GM23248 (cell line): ENCODE measurements around the gene ZNF521. TPM values are rescaled to one million over a fixed set of nuclear protein-coding genes. Genes with fewer than 3 reads are reported as not detected.

Experiments
- DNase-seq: peaks from one replicate; pipeline ENCODE4 v3.0.0-alpha.2; 2015
- H2AFZ ChIP-seq: fragments of 200-600 bp; sonication (generic); 2 replicates; pipeline ENCODE4 v1.6.1; 2016; ENCODE audit warnings: antibody characterized with exemption
- H3F3A ChIP-seq: fragments of 200-600 bp; sonication (generic); 2 replicates; pipeline ENCODE4 v1.6.1; 2016; ENCODE audit warnings: mild to moderate bottlenecking, antibody characterized with exemption, mixed run types; ENCODE audit not compliant: insufficient read depth
- H3K27ac ChIP-seq: fragments of 200-600 bp; sonication (generic); 2 replicates; pipeline ENCODE4 v1.5.1; 2016; ENCODE audit warnings: mild to moderate bottlenecking
- H3K27me3 ChIP-seq: fragments of 200-600 bp; sonication (generic); replicated peaks from 2 replicates; pipeline ENCODE4 v1.6.1; 2016; ENCODE audit warnings: mild to moderate bottlenecking; ENCODE audit not compliant: insufficient read depth
- H3K36me3 ChIP-seq: fragments of 200-600 bp; sonication (generic); 2 replicates; pipeline ENCODE4 v1.6.1; 2016; ENCODE audit warnings: low read depth, mild to moderate bottlenecking
- H3K4me1 ChIP-seq: fragments of 200-600 bp; sonication (generic); 2 replicates; pipeline ENCODE4 v1.6.1; 2016; ENCODE audit warnings: mild to moderate bottlenecking; ENCODE audit not compliant: insufficient read depth
- H3K4me2 ChIP-seq: fragments of 200-600 bp; sonication (generic); one replicate; pipeline ENCODE4 v1.6.1; 2016; ENCODE audit warnings: mild to moderate bottlenecking; ENCODE audit not compliant: unreplicated experiment
- H3K4me3 ChIP-seq: fragments of 200-600 bp; sonication (generic); 2 replicates; pipeline ENCODE4 v1.5.1; 2016; ENCODE audit warnings: mild to moderate bottlenecking
- H3K79me2 ChIP-seq: fragments of 200-600 bp; sonication (generic); 2 replicates; pipeline ENCODE4 v1.6.1; 2016; ENCODE audit warnings: mild to moderate bottlenecking; ENCODE audit not compliant: insufficient read depth
- H3K9ac ChIP-seq: fragments of 200-600 bp; sonication (generic); 2 replicates; pipeline ENCODE4 v1.6.1; 2016; ENCODE audit warnings: mild to moderate bottlenecking
- H3K9me2 ChIP-seq: fragments of 200-600 bp; sonication (generic); 2 replicates; pipeline ENCODE4 v1.6.1; 2016; ENCODE audit warnings: mixed run types, mild to moderate bottlenecking, moderate library complexity; ENCODE audit not compliant: insufficient read depth
- H3K9me3 ChIP-seq: fragments of 200-600 bp; sonication (generic); one replicate; pipeline ENCODE4 v1.6.1; 2017; ENCODE audit warnings: low read depth
- H4K20me1 ChIP-seq: fragments of 200-600 bp; sonication (generic); 2 replicates; pipeline ENCODE4 v1.6.0; 2016; ENCODE audit not compliant: insufficient read depth
- EZH2 ChIP-seq: fragments of 200-600 bp; sonication (generic); IDR thresholded peaks from 2 replicates; pipeline ENCODE4 v1.6.1; 2018; ENCODE audit warnings: antibody characterized with exemption, mild to moderate bottlenecking; ENCODE audit not compliant: insufficient read depth, poor library complexity, severe bottlenecking
- EZH2phosphoT487 ChIP-seq: fragments of 200-600 bp; sonication (generic); IDR thresholded peaks from 2 replicates; pipeline ENCODE4 v1.6.1; 2018; ENCODE audit warnings: antibody characterized with exemption, moderate library complexity, mild to moderate bottlenecking, low read depth; ENCODE audit not compliant: insufficient read depth
- WGBS, 2 experiments: methylation state at CpG; one replicate each; pipeline ENCODE4 v1.1.6; 2015 to 2017; ENCODE audit warnings: low lambda C conversion rate in 2 of 2, low coverage in 1 of 2; ENCODE audit errors: missing lambda C conversion rate in 2 of 2; 5-methylcytosine and 5-hydroxymethylcytosine counted together
- in situ Hi-C: fragments of 300-500 bp; cut with MboI; formaldehyde crosslinking; loops from 2 replicates; pipeline ENCODE4 v1.15.0; 2020
- polyA plus RNA-seq: library from polyadenylated mRNA; unstranded; fragments of >200 nt; fragmentation: Nextera tagmentation; extraction: Ambion mirVana; gene quantifications from 2 replicates; pipeline ENCODE4 v1.2.1, GENCODE V29; 2016
- total RNA-seq: library from RNA; depleted of rRNA; stranded (reverse); fragments of >200 nt; shearing (Covaris generic); gene quantifications from 2 replicates; pipeline ENCODE4 v1.2.3, GENCODE V29; 2014

ZNF521 gene
- total and polyA plus RNA-seq, 2 experiments from 2014 or later = 7.8 to 17.9 TPM

DNA sequence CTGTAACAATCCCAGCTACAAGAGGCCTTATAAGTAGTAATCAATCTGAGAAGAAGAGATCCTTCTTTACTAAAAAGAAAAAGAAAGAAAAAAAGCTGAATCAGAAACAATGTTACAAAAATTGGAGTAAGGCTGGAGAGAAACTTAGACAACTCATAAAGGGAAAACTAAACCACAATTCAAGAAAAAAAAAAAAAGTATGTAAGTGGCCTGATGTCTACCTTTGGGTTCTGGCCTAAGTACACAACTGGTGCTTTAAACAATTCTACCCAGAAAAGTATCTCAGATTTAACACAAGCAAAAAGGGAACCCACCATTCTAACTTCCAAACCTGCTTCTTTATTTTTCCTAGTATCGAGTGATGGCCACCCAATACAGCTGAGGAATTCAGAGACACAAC lies 45.3 kb downstream of the ZNF521 start:
- H3K27me3 ChIP-seq = no peaks in the 10 kb centered on the region
- H3K9me3 ChIP-seq = no peaks in the 10 kb centered on the region
- H2AFZ ChIP-seq = no peak overlapping the region
- 70 to 90% methylated on average over 1 of the region's 1 CpG for WGBS, 2 experiments
- DNase-seq = peak; percentile 9
- no peaks in the 10 kb centered on the region for H3K36me3 ChIP-seq
- H4K20me1 ChIP-seq = no peaks in the 10 kb centered on the region
- TF ChIP-seq EZH2phosphoT487 = no peak
- no peak for TF ChIP-seq EZH2
- H3K9me2 ChIP-seq = no peaks in the 10 kb centered on the region
- H3K9ac ChIP-seq = no peak overlapping the region
- in situ Hi-C loops = no loop called here
- no peak overlapping the region for H3K4me3 ChIP-seq
- no peak overlapping the region for H3K4me2 ChIP-seq
- peaks cover 28% of the 10 kb centered on the region for H3K4me1 ChIP-seq
- H3K27ac ChIP-seq = no peak overlapping the region
- no peaks in the 10 kb centered on the region for H3K79me2 ChIP-seq
- H3F3A ChIP-seq = no peaks in the 10 kb centered on the region

DNA sequence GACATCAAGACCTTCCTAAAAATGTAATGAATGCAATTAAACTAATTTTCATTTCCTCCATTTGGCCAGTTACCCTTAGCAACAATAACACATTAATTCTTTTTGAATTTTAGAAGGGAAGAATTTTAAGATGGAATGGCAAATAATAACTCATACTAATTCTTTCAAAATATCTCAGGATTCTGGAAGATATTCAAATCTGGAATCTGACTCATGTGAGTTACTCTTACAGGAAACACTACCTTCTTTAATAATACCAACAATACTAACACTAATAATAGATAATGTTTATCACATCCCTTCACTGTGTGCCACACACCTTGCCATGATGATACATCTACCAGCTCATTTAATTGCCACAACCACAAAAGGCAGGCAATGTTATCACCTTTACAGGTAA lies 46.4 kb downstream of the ZNF521 start:
- no peak overlapping the region for H3K27ac ChIP-seq
- H3F3A ChIP-seq = no peaks in the 10 kb centered on the region
- peak overlapping the region; percentile 2 for H3K4me2 ChIP-seq
- H3K79me2 ChIP-seq = no peaks in the 10 kb centered on the region
- DNase-seq = peak; percentile 48
- in situ Hi-C loops = no loop called here
- H3K9me3 ChIP-seq = no peaks in the 10 kb centered on the region
- H2AFZ ChIP-seq = no peak overlapping the region
- no peak overlapping the region for H3K4me3 ChIP-seq
- H3K27me3 ChIP-seq = no peaks in the 10 kb centered on the region
- no peaks in the 10 kb centered on the region for H3K9me2 ChIP-seq
- TF ChIP-seq EZH2phosphoT487 = no peak
- TF ChIP-seq EZH2 = no peak
- no peaks in the 10 kb centered on the region for H3K36me3 ChIP-seq
- no peaks in the 10 kb centered on the region for H4K20me1 ChIP-seq
- peaks cover 28% of the 10 kb centered on the region for H3K4me1 ChIP-seq
- H3K9ac ChIP-seq = no peak overlapping the region

DNA sequence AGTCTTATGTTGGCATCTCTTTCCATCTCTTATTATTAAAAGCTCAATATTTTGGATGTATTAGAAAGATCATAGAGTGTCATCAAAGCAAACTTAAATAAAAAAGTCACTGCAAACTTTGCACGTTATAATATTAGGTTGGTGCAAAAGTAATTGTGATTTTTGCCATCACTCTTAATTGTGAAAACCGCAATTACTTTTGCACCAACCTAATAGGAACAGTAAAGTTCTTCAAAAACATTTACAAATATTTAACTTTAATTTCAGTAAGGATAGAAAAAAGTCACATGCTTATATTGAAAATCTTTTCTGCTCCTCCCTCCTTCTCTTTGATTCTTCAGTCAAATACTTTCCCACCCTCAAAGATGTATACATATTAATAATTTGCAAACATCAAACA lies 51.5 kb downstream of the ZNF521 start:
- Histone ChIP-seq H3K9ac (no peak overlapping the region), H3K4me3 (no peak overlapping the region), H4K20me1 (no peaks in the 10 kb centered on the region), H3K27me3 (no peaks in the 10 kb centered on the region), H3K4me2 (no peak overlapping the region), H3K36me3 (no peaks in the 10 kb centered on the region), H3K9me2 (no peaks in the 10 kb centered on the region), H3K9me3 (no peaks in the 10 kb centered on the region), H3K27ac (no peak overlapping the region), H2AFZ (no peak overlapping the region), H3F3A (peaks cover 24% of the 10 kb centered on the region), H3K79me2 (no peaks in the 10 kb centered on the region), H3K4me1 (peaks cover 27% of the 10 kb centered on the region)
- TF ChIP-seq EZH2phosphoT487 (no peak), EZH2 (no peak)
- DNase-seq = no peak
- 78 to 81% methylated on average over 2 of the region's 2 CpGs for WGBS, 2 experiments
- in situ Hi-C loops = no loop called here

DNA sequence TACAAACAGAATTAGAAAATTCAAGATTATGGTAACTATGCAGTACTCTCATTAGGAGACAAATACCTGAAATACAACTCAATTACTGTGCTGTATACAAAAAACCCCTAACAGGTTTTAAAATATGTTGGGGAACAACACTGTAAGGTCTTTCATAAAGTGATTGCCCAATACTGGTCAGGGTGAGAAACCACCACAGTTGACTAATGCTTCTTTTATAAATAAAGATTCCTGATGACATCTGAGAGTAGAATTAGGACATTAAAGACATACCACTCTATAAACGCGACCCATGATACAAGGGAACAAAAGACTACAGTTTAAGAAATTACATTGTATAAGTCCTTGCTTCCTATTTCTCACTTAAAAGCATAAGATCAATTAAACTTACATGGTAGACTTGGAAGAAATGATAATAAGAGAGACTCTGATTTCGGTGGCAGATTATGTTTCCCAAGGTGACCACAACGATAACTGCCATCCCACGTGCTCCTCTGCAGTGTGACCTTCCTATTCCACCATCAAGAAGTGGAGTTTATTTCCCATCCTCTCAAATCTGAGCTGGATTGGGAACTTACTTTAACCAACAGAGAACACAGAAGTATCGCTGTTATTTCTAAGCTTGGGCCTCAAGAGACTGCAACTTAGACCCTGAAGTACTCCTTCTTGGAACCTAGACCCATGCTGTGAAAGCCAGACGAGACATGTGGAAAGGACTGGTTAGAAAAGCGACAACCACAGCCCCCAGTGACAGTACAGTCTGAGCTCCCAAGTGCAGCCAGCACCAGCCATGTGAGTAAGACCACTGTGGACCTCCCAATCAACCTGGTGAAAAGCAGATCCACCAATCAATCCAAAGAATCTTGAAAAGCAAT lies 52.3 kb downstream of the ZNF521 start:
- H3K79me2 ChIP-seq = no peaks in the 10 kb centered on the region
- no peaks in the 10 kb centered on the region for H4K20me1 ChIP-seq
- 74 to 78% methylated on average over 8 of the region's 8 CpGs for WGBS, 2 experiments
- peak overlapping the region; percentile 56 for H3K9ac ChIP-seq
- H3K4me1 ChIP-seq = peaks cover 20% of the 10 kb centered on the region
- peak overlapping the region; percentile 88 for H3K27ac ChIP-seq
- H3K4me3 ChIP-seq = peak overlapping the region; percentile 44
- H3K36me3 ChIP-seq = no peaks in the 10 kb centered on the region
- no peak overlapping the region for H2AFZ ChIP-seq
- no peaks in the 10 kb centered on the region for H3K9me2 ChIP-seq
- H3K27me3 ChIP-seq = no peaks in the 10 kb centered on the region
- H3K4me2 ChIP-seq = peak overlapping the region; percentile 70
- DNase-seq = peak; percentile 87
- H3F3A ChIP-seq = peaks cover 24% of the 10 kb centered on the region
- in situ Hi-C loops = no loop called here
- TF ChIP-seq EZH2phosphoT487 (peak; percentile 98), EZH2 (no peak)
- H3K9me3 ChIP-seq = no peaks in the 10 kb centered on the region
